GM12878 (cell line): ENCODE results near the gene PDE3B. TPM values are rescaled to one million over a fixed set of nuclear protein-coding genes. Genes with fewer than 3 reads are reported as not detected.

ENCODE experiments used
- ATAC-seq: fragments of 200-7000 bp; cut with Tn5 transposase; 3 replicates; pipeline ENCODE4 v1.9.1; 2020; ENCODE audit warnings: mild to moderate bottlenecking, moderate library complexity
- BruUV-seq: library from RNA; stranded (reverse); fragments of 400-500 nt; replicated peaks from 2 replicates; lab custom pipeline; 2021; lab: Mats Ljungman, UMichigan
- CTCF ChIA-PET: fragments of 300-600 bp; sonication (Branson Sonifier 250); formaldehyde crosslinking; extraction: SDS; loops from one replicate; lab custom pipeline; 2021; ENCODE audit warnings: inconsistent platforms; lab: Yijun Ruan, JAX
- POLR2A ChIA-PET: fragments of 350-600 bp; formaldehyde crosslinking; extraction: SDS; loops from one replicate; lab custom pipeline; 2021; ENCODE audit warnings: inconsistent platforms; lab: Charles Lee
- RAD21 ChIA-PET: fragments of 300-600 bp; sonication (Branson Sonifier 250); formaldehyde crosslinking; loops from one replicate; lab custom pipeline; 2023; ENCODE audit warnings: antibody characterized with exemption; ENCODE audit not compliant: unreplicated experiment; lab: Charles Lee
- SMC1A ChIA-PET: fragments of 300-600 bp; sonication (Branson Sonifier 250); formaldehyde crosslinking; loops from one replicate; lab custom pipeline; 2023; ENCODE audit not compliant: unreplicated experiment, uncharacterized antibody; lab: Charles Lee
- DNase-seq: peaks from one replicate; pipeline ENCODE4 v3.0.0-alpha.2; 2011; ENCODE audit warnings: low read depth, low spot score
- FAIRE-seq: peaks from 3 replicates; lab custom pipeline; 2011; peaks lifted over from hg19 to GRCh38; lab: Jason Lieb, UNC
- H2AFZ ChIP-seq: 2 replicates; pipeline ENCODE4 v1.6.0; 2011; ENCODE audit warnings: low read depth, low read length, control low read depth; ENCODE audit not compliant: control insufficient read depth
- H3K27ac ChIP-seq: 2 replicates; pipeline ENCODE4 v1.5.1; 2011; ENCODE audit warnings: control low read depth; ENCODE audit not compliant: control insufficient read depth, insufficient read depth
- H3K27me3 ChIP-seq, 2 experiments: replicated peaks in 1 of 2; 2 replicates each; pipeline versions ENCODE4 v1.6.0 to v1.6.1; 2011; ENCODE audit warnings: low read length in 1 of 2; ENCODE audit not compliant: control insufficient read depth in 2 of 2, insufficient read depth in 2 of 2
- H3K36me3 ChIP-seq, 2 experiments: 2 replicates each; pipeline ENCODE4 v1.5.1; 2011; ENCODE audit warnings: low read length in 1 of 2; ENCODE audit not compliant: control insufficient read depth in 2 of 2, insufficient read depth in 2 of 2
- H3K4me1 ChIP-seq: 2 replicates; pipeline ENCODE4 v1.6.1; 2011; ENCODE audit warnings: mild to moderate bottlenecking, low read length, moderate library complexity, mixed read lengths; ENCODE audit not compliant: control insufficient read depth, insufficient read depth
- H3K4me2 ChIP-seq: 2 replicates; pipeline ENCODE4 v1.6.0; 2011; ENCODE audit warnings: control low read depth; ENCODE audit not compliant: control insufficient read depth, insufficient read depth
- H3K4me3 ChIP-seq: fragments of 200-600 bp; sonication (generic); 2 replicates; pipeline ENCODE4 v1.5.1; 2016
- H3K79me2 ChIP-seq: 2 replicates; pipeline ENCODE4 v1.6.0; 2011; ENCODE audit warnings: low read length; ENCODE audit not compliant: control insufficient read depth, insufficient read depth
- H3K9ac ChIP-seq: 2 replicates; pipeline ENCODE4 v1.8.0; 2011; ENCODE audit warnings: low read length, control low read depth, mixed read lengths; ENCODE audit not compliant: control insufficient read depth, insufficient read depth
- H3K9me3 ChIP-seq: replicated peaks from 3 replicates; pipeline ENCODE4 v1.5.1; 2011; ENCODE audit warnings: mild to moderate bottlenecking, low read length; ENCODE audit not compliant: control insufficient read depth, insufficient read depth
- H4K20me1 ChIP-seq: 2 replicates; pipeline ENCODE4 v1.6.0; 2011; ENCODE audit not compliant: control insufficient read depth, insufficient read depth
- CHD2 ChIP-seq: IDR thresholded peaks from 2 replicates; pipeline ENCODE4 v1.6.1; 2011; ENCODE audit warnings: low read depth, low read length, improper control_type of control experiment, borderline replicate concordance
- EED ChIP-seq: sonication (generic); IDR thresholded peaks from 2 replicates; pipeline ENCODE4 v1.6.1; 2016; ENCODE audit warnings: antibody characterized with exemption, low read depth
- EP300 ChIP-seq, 2 experiments: fragments of 150-350 bp in 1 of 2; IDR thresholded peaks; 2 replicates each; pipeline ENCODE4 v1.6.1; 2011 to 2012; ENCODE audit warnings: low read depth in 2 of 2, low read length in 2 of 2, borderline replicate concordance in 1 of 2, improper control_type of control experiment in 1 of 2, inconsistent platforms in 1 of 2; ENCODE audit not compliant: control insufficient read depth in 1 of 2
- NFYA ChIP-seq: IDR thresholded peaks from 2 replicates; pipeline ENCODE4 v1.6.1; 2011; ENCODE audit warnings: low read depth, mild to moderate bottlenecking, low read length, improper control_type of control experiment, borderline replicate concordance
- TCF7 ChIP-seq: IDR thresholded peaks from 2 replicates; pipeline ENCODE4 v1.6.1; 2014; ENCODE audit warnings: antibody characterized with exemption, borderline replicate concordance
- ZBED1 ChIP-seq: IDR thresholded peaks from 2 replicates; pipeline ENCODE4 v1.6.1; 2016; ENCODE audit warnings: borderline replicate concordance
- in situ Hi-C: fragments of 300-500 bp; cut with MboI; formaldehyde crosslinking; loops from 9 replicates; pipeline ENCODE4 v1.14.3; 2018; ENCODE audit warnings: mixed read lengths
- intact Hi-C: fragments of 100-400 bp; cut with micrococcal nuclease; formaldehyde crosslinking; loops from one replicate; pipeline ENCODE4 v1.14.2; 2022; ENCODE audit not compliant: unreplicated experiment
- polyA plus RNA-seq, 11 experiments: library from polyadenylated mRNA; depleted of rRNA in 4 of 11; unstranded in 6 of 11; stranded (reverse) in 5 of 11; fragments of >200 nt; fragmentation: Nextera tagmentation in 4 of 11; fragmentation: Illumina TruSeq in 1 of 11; extraction: Ambion mirVana in 4 of 11; extraction: Trizol in 1 of 11; gene quantifications; 1 replicate in 1 of 11; 2 replicates in 10 of 11; pipeline versions ENCODE4 v1.2.1 to v1.2.3, GENCODE V29; 2011 to 2016; ENCODE audit warnings: inconsistent platforms in 2 of 11, missing spikeins in 2 of 11, low read depth in 1 of 11
- total RNA-seq, 4 experiments: library from RNA; depleted of rRNA in 3 of 4; stranded (reverse); fragments of >200 nt in 3 of 4; fragmentation: Illumina TruSeq in 1 of 4; extraction: Trizol in 1 of 4; gene quantifications; 2 replicates each; pipeline versions ENCODE4 v1.2.1 to v1.2.3, GENCODE V29; 2013 to 2021
- TF ChIP-seq, protein P1 (sequence below): fragments of 450-650 bp; IDR thresholded peaks from 2 replicates; pipeline ENCODE4 v1.6.1; 2016; ENCODE audit warnings: mild to moderate bottlenecking, moderate library complexity, borderline replicate concordance

Gene PDE3B
- total and polyA plus RNA-seq, 10 of the 15 experiments (the other 5 are each of a cell fraction or from before 2014, with no cell fraction given), result 0.04 to 3.1 (median 1.9) TPM

DNA sequence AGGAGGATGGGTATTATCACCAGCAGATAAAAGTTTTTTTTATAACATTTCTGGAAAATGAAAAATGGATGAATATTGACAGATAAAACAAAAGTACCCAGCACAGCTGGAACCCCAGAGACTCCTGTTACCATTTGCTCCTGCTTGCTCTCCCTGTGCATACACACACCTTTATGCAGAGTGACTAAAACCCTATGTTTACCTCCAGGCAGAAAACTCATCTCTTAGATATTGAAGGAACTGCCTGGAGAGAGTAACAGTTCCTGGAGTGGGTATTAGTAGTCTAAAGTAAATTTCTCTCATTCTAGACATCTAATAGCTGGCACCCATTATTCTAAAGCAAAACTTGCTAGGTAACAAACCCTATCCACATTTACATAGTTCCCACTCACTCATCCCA lies 210.5 kb downstream of the PDE3B start:
- ChIA-PET RAD21 (no interaction called here), POLR2A (no interaction called here), CTCF (no interaction called here)
- DNase-seq, result no peak
- no peaks in the 10 kb centered on the region; the same call in 2 of the 3 replicates for H3K9me3 ChIP-seq
- intact Hi-C loops (no loop called here), in situ Hi-C loops (no loop called here)
- no peak overlapping the region for H3K27ac ChIP-seq
- no peak overlapping the region for H3K4me2 ChIP-seq
- H3K9ac ChIP-seq, result no peak overlapping the region
- no peaks in the 10 kb centered on the region for H3K79me2 ChIP-seq
- no peak overlapping the region for H2AFZ ChIP-seq
- BruUV-seq, result no TSS peak
- no peaks in the 10 kb centered on the region for H3K4me1 ChIP-seq
- H3K36me3 ChIP-seq, result no peaks in the 10 kb centered on the region
- no peak overlapping the region for H3K4me3 ChIP-seq
- TF ChIP-seq CHD2 (no peak), ZBED1 (no peak), TCF7 (no peak), EP300 (IDR thresholded peaks at IDR 0.05; ENCODE audit: borderline replicate concordance in 1 of 2, control insufficient read depth in 1 of 2, low read depth in 2 of 2, low read length in 2 of 2) (no peak), NFYA (no peak), EED (no peak)
- TF ChIP-seq, protein P1, sequence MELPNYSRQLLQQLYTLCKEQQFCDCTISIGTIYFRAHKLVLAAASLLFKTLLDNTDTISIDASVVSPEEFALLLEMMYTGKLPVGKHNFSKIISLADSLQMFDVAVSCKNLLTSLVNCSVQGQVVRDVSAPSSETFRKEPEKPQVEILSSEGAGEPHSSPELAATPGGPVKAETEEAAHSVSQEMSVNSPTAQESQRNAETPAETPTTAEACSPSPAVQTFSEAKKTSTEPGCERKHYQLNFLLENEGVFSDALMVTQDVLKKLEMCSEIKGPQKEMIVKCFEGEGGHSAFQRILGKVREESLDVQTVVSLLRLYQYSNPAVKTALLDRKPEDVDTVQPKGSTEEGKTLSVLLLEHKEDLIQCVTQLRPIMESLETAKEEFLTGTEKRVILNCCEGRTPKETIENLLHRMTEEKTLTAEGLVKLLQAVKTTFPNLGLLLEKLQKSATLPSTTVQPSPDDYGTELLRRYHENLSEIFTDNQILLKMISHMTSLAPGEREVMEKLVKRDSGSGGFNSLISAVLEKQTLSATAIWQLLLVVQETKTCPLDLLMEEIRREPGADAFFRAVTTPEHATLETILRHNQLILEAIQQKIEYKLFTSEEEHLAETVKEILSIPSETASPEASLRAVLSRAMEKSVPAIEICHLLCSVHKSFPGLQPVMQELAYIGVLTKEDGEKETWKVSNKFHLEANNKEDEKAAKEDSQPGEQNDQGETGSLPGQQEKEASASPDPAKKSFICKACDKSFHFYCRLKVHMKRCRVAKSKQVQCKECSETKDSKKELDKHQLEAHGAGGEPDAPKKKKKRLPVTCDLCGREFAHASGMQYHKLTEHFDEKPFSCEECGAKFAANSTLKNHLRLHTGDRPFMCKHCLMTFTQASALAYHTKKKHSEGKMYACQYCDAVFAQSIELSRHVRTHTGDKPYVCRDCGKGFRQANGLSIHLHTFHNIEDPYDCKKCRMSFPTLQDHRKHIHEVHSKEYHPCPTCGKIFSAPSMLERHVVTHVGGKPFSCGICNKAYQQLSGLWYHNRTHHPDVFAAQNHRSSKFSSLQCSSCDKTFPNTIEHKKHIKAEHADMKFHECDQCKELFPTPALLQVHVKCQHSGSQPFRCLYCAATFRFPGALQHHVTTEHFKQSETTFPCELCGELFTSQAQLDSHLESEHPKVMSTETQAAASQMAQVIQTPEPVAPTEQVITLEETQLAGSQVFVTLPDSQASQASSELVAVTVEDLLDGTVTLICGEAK, result no peak
- TF ChIP-seq, all 136 proteins: peak for 0
- H3K27me3 ChIP-seq, result no peaks in the 10 kb centered on the region; a peak in 1 of 4 replicates
- SMC1A ChIA-PET, result no interaction called here
- FAIRE-seq (no peak), ATAC-seq (no peak)
- H4K20me1 ChIP-seq, result no peaks in the 10 kb centered on the region
